Retinal pigment epithelial cell (primary cell): ENCODE data around the gene SRGAP1.
"Not testable (repeated sequence)": the region's sequence is repeated elsewhere in the genome, so short reads cannot be mapped to it uniquely, and the experiment has no call there.

Experiments
- DNase-seq: peaks from one replicate; pipeline ENCODE4 v3.0.0-alpha.2; 2010; ENCODE audit warnings: low read depth
- H3K4me3 ChIP-seq: 2 replicates; pipeline ENCODE4 v1.5.1; 2011; ENCODE audit warnings: mild to moderate bottlenecking, low read length, control low read depth, moderate library complexity
- TF ChIP-seq, protein P1 (sequence below): conservative IDR thresholded peaks from 2 replicates; pipeline ENCODE4 v1.5.1; 2011; ENCODE audit warnings: low read depth, low read length, control low read depth, inconsistent platforms

Gene SRGAP1

DNA sequence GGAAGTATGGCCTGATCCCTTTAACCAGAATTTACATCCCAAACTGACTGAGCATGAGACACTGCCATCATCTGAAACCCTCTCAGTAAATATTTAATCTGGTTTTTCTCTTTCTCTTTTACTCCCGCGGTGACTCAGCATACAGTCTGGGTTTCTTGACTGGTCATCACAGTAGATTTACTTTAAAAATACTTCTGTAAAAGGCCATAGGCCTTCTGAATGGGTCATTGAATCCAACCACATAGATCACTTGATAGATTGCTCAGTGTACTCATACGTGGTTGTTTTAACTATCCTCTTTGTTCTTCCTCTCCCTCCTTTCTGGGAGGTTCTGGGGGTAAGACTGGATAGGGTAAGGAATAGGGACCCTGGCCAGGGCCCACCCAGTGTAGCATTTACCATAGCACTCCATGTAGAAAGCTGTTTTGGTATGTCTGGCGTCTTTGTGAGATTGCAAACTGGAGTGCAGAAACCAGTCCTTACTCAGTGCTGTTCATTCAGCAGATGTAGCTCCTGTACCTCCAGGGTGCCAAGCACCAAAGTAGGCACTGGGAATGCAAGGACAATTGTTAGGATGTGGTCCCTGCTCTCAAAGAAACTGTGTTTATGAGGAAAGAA, 165.7 kb downstream of the SRGAP1 start:
- no peak for DNase-seq
- TF ChIP-seq, protein P1, sequence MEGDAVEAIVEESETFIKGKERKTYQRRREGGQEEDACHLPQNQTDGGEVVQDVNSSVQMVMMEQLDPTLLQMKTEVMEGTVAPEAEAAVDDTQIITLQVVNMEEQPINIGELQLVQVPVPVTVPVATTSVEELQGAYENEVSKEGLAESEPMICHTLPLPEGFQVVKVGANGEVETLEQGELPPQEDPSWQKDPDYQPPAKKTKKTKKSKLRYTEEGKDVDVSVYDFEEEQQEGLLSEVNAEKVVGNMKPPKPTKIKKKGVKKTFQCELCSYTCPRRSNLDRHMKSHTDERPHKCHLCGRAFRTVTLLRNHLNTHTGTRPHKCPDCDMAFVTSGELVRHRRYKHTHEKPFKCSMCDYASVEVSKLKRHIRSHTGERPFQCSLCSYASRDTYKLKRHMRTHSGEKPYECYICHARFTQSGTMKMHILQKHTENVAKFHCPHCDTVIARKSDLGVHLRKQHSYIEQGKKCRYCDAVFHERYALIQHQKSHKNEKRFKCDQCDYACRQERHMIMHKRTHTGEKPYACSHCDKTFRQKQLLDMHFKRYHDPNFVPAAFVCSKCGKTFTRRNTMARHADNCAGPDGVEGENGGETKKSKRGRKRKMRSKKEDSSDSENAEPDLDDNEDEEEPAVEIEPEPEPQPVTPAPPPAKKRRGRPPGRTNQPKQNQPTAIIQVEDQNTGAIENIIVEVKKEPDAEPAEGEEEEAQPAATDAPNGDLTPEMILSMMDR, result no peak
- no peak overlapping the region for H3K4me3 ChIP-seq

DNA sequence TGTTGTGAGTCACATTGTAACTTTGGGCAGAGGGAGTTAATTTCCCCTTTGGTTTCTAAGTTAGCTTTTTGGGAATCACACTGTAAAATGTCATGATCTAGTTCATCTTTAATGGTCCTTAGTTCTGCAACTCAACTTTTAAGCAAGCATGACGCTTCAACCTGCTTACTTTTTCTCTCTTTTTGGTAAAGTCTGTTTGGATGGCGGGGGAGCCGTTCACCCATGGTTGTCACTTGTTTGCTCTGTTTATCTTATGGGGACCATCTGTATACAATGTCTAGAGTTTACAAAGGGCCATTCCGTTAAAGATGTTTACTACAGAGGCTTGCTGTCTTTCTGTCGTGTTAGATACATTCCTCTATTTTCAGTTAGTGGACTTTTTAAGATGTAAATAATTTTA, 172.0 kb downstream of the SRGAP1 start:
- TF ChIP-seq, protein P1, result no peak
- no peak for DNase-seq
- H3K4me3 ChIP-seq, result no peak overlapping the region

DNA sequence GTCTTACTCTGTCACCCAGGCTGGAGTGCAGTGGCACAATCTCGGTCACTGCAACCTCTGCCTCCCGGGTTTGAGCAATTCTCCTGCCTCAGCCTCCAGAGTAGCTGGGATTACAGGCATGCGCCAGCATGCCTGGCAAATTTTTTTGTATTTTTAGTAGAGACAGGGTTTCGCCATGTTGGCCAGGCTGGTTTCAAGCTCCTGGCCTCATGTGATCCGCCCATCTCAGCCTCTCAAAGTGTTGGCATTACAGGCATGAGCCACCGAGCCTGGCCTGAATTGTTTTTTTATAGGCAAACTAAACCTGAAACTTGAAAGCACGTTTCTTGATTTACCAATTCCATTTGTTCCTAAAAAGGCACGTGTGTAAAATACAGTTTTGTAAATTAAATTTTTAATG, 173.6 kb downstream of the SRGAP1 start:
- H3K4me3 ChIP-seq, DNase-seq: not testable (repeated sequence)

DNA sequence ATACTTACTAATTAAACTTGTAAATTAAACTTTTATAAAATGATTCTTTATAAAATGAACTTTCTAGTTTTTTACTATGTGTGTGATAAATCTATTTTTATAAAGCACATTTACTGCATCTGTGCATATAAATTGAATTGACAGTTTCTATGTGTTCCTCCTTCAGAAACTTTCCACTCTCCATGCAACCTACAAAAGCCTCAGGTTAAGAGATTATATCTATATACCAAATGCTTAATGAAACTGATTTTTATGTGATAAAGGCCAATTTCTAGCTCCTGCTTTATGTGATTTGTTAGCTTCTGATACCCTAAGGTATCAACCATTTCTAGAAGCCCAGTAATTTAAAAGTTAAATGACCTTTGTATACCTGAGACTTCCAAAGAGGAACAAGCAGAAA, 174.0 kb downstream of the SRGAP1 start:
- TF ChIP-seq, protein P1, result no peak
- H3K4me3 ChIP-seq, result no peak overlapping the region
- no peak for DNase-seq

DNA sequence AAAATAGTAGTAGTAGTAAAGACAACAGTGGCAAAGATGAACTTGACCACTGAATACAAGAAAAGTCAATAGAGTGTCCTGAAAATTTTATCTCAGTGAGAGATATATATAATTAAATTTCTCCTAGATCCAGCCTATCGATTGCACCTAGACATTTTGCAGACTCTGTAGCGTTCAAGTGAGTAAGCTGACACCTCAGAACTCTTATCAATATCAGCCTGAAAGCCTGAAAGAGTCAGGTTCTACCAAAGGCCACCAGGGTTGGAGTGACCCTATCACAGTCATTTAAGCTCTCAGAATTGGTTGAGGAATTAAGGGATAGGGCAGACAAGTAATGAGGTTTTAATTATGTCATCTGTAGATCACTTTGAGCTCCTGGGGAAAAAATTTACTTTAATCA, 174.6 kb downstream of the SRGAP1 start:
- no peak overlapping the region for H3K4me3 ChIP-seq
- TF ChIP-seq, protein P1, result no peak

DNA sequence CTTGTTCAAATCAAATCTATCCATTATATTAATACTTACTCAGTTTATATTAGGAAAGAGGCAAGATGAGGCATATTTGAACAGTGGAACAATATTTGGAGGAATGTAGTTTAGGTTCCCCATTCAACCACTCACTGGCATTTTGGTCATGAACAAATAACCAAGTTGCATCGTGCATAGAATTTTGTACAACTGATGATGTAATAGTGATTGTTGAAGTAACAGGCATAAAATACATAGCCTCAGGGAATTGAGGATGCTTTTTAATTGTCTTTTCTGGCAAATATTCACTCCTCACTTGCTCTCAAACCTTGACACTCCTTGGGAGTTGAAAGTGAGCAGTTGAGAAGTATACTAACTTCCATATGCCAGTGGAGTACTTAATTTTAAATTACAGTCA, 175.2 kb downstream of the SRGAP1 start:
- H3K4me3 ChIP-seq, result no peak overlapping the region
- TF ChIP-seq, protein P1, result no peak
- no peak for DNase-seq

More for the DNA sequence above, 174.6 kb downstream of the SRGAP1 start:
- no peak for DNase-seq

DNA sequence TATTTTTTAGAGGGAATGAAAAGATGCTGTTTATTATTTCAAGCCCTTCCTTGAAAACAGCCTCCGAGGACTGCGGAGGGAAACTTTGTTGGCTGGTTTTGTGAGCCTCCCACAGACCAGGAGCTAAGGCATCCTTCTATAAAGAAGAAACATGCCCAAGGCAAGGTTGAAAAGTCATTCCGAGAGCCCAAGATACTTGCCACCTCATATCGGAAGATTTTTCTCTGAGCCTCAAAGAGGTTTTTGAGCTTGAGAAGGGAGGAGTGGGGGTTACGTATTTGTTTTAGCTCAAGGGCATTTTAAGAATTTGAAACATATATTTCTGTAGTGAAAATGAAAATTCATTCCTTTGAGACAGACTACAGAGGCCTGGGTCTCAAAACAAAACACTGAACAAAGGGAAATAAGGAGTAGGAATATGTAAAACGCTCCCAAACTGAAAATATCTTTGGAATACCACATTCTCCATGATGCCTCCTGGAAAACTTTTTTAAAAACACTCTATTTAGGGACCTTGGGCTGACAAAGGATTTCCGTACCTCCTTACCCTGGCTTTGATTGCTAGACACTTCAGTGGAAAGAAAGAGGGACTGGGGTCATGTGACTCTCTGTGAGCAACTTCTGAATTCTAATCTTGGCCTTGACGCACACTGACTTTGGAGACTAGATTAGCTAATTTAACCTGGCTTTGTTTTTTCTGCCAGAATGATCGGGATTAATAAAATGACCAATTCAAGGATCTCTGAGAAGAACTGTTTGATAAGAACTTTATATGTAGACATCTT, 180.9 kb downstream of the SRGAP1 start:
- no peak for DNase-seq
- no peak overlapping the region for H3K4me3 ChIP-seq
- TF ChIP-seq, protein P1, result no peak
